Stimulated activated CD8-positive, alpha-beta memory T cell treated with anti-CD3 and anti-CD28 coated beads, Interleukin-15, amount 100 ng/mL, for 24 hours (primary cell): ENCODE results near the gene SATB1.

Source experiments
- DNase-seq: peaks from one replicate; pipeline ENCODE4 v3.0.0-alpha.2; 2020; ENCODE audit warnings: low read depth

Gene SATB1

DNA sequence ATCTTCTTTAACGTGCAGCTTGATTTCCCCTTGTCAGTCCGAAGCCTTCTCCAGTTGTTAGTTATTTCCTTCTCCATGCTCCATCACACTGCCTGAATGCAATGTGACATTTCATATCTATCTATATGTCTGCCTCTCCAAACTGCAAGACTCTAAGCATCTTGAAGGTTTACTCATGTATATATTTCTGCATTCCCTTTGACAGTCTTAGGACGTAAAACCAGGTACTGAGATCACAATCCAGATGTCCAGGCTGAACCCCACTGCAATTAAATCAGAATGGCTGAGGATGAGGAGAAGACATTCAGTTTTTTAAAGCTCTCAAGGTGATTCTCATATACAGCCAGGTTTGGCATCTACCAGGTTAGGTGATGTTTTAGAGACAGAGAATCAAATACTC, 6.1 kb upstream of the SATB1 start:
- DNase-seq = no peak

DNA sequence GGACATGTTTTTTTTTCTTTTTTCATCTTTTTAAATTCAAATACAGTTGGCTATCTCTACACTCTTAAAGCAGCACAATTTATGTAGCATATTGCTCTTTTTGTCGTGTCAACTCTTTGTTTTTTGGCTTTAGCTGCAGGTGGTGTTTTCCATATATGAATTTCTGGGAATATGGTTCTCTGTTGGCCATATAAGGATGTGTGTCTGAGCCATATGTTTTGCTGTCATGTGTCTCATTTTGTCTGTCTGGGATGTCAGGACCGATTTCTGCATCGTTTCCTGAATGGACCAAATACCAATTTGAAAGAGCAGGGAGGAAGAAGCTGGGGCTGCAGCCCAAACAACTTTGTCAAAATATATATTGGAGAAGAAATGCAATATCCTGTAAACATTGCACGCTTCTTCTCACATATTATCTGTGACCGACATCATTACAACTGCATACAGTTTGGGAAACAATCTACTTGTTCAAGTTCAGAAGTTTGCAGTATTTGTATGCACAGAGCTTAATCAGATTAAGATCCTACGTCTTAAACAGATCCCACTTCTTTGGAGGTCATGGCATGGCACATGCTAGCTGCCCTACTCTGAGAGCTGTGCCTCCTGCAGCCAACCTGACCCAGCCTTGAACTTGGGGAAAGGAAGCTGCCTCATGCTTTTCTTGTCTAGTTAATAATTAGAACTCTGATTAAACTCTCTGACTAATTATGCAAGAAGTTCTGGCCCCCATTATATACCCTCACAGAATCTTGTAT, 4.0 kb upstream of the SATB1 start:
- DNase-seq = no peak

DNA sequence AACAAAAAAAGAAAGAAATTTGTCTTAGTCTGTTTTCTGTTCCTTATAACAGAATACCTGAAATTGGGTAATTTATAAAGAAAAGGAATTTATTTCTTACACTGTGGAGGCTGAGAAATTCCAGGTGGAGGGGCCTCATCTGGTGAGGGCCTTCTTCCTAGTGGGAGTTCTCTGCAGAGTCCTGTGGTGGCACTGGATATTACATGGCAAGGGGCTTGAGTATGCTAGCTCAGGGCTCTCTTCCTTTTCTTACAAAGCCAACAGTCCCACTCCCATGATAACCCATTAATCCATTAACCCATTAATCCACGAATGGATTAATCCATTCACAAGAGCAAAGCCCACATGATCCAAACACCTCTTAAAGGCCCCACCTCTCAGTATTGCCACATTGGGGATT, 2.9 kb upstream of the SATB1 start:
- DNase-seq = no peak

DNA sequence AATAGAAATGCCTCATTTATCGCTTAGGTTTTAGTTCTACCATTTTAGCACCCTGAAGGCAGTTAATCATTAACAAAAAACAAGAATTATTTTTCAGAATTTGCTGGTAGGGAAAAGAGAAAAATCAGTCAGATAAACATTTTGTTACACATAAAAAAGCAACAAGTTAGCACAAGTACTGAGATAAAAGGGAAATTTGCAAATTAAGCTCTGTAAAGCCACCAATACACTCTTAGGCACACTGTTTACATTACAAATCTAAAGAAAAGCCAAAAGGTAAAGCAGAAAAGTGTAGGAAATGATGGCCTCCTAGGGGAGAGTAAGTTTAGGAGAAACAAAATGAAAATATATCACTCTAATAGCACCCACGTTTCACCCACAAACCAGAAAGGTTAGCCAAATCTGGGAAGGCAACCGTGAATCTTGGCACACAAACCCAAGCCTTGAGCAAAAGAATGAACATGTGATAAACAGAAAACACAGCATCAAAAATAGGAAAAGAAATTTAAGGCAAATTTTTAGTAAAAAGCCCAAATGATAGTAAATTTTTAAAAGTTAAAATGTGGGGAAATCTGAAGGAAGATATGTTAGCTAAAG, 1.6 kb upstream of the SATB1 start:
- DNase-seq = no peak

DNA sequence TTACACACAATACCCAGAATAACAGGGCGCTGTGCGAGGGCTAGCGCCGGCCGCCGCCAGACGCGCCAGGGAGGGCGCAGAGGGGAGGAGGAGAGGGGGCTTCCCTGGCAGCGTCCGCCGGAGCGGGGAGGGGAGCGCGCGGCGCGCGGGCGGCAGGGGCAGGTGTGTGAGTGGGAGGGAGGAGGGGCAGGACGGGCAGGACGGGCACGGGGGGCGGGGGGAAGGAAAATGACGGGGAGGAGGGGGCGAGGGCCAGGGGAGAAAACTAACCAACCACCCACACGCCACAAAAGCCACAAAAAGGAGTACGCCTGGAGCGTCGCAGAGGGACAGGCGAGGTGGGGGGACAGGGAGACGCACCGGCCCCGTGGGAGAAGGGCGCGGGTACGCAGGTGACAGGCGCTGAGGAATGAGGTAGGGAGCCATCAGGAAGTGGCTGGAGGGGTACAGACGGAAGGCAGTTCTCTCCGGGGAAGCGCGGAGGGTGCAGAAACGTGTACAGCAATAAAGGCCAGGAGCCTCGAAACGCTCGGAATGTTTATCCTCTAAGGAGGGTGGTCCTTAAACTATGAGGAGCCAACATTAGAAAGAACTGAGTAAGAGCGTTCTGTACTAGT, 610 bp upstream of the SATB1 start:
- DNase-seq = no peak

DNA sequence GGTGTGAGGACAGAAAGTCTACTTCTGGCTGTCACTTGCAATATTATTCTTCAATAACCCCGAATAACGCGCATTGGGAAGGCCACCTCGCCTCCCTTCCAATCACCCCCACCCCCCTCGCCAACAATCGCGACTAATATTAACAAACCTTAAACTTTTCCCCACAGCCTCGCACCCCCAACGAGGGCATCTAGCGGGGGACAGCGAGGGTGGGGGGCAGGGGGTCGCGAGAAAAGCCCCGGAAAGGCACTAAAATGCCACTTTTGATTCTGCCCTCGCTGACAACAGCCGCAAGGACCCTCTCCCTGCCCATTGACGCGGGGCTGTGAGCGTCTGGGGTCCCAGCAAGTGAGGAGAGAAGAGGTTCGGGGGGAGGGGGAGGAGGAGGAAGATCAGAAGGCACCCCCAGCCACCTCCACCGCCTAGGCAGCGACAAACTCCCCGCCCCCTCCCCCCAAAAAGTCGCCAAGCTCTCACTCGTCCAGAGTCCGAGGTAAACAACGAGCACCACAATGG, 868 bp downstream of the SATB1 start:
- no peak for DNase-seq

DNA sequence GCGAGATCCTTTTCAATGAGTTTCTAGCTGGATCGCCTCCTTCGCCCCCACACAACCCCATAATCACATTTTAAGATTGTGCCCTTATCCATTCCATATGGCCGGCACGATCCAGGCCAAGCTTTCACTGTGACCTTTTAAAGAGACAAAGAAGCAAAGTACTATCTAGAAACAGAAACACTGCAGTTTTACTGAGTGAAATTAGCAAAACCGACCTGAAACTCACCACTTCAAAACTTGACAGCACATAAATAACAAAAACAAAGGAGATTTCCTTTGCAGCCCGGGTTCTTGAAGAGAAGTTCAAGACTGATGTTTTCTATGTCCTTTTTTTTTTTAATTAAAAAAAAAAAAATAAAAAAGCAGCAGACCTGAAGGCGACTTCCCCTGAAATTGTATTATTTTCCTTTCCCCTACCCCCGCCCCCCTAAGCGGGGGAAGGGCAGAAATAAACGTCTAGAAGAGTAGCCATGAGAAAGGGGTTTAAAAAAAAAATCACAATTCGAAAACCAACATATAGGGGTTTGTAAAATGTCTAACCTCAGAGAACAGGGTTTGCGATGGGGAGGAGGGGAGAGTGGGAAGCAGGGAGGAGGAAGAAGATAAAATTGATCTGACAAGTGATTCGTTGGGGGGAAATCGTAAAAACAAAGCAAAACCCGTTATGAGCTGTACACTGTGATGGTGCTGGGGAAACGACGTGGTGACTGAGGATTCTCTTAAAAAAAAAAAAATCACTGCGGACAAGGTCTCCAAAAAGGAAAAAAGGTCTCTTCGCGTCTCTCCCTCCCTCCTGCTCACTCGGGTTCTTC, 1.5 kb downstream of the SATB1 start:
- DNase-seq = no peak

DNA sequence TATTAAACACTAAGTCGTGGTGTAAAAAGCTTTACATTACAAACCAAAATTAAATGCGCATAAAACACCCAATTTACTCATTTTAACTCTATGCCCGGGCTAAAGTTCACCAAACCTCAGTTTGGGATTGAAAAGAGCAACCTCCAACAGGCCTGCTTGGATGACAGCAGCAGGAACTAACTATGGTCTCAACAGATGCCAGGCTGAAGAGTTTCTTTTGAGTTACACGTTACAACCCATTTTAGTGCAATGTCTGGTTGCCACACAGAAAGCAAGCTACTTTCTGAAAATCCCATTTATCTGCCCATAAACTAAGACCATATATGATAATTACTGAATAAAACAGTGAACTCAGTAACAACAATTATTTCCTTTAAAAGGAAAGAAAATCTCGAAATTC, 2.2 kb downstream of the SATB1 start:
- no peak for DNase-seq

DNA sequence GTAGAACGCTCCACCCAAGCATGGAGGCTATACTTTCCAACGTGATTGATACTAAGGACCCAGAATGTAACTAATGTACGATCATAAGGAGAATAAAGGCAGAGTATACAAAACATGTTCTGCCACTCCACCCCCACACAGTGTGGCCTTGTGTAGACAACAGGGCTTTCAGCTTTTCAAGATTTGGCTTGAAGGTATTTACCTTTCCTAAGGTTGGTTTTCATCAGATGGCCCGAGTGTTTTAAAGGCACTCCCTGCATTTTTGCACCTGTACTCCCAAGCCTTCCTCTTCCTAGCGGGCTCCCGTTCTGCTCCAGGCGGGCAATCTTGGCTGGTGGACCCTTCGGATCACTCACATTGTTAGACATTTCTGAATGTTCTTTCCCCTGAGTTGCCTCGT, 4.6 kb downstream of the SATB1 start:
- DNase-seq = no peak

DNA sequence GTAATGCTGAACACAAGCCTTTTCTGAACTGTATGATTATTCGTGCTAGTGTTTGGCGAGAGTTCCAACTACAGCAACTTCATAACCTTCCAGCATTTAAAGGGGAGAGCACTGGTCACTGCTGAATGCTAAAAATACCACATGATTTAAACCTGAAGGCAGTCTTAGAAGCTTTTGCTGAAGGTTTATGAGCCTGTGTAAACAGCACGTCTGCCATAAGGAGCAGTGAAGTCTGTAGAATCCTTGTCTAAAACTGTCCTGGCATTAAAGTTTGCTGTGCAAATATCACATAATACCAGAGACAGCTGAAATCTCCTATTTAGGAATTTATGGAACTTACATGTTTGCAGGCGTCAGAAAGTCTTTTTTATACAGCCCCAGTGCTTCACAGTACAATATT, 5.9 kb downstream of the SATB1 start:
- no peak for DNase-seq

DNA sequence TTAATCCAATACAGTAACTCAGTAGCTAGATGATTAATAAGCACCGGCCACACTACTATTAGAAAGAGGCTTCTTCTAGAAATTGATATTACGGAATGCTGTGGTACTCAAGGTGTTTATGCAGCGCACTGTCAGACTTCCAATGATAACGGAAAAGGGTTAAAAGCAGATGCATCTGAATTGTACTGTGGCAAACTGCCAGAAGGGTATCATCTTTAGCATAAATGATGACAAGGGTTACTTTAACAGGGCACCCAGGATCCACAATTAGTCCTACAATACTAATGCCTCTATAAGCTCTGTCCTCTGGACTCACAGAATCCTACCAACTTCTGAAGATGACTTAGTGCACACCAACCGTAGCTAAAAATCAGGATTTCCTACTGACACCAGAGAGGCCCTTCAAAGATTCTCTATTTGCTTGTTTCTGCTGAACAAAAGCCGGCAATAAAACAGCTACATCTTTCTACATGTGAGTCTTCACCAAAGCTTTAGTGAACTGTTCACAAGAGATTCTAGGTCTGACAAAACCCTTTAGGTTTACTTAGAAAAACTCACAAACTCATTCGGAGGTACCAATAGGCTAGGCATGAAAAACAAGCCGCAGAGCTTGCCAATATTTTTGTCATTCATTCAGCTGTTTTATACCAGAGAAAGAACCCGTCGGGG, 7.1 kb downstream of the SATB1 start:
- DNase-seq = no peak

DNA sequence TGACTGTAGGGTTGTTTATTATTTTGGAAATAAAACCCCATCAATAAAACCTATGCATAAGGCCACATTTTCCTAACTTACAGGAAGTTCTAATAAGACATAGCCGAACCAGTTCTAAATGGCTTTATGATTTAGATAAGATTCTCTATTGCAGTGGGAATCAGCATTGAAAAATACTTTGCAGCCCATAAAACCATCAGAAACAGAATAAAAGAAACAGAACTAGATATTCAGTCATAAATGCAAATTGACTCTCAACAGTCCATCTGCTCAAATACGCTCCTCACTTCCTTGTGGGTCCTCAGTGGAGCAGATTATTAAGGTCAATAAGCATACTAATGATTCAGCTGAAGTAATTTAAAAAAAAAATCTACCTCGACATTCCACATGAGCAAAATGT, 8.8 kb downstream of the SATB1 start:
- no peak for DNase-seq

DNA sequence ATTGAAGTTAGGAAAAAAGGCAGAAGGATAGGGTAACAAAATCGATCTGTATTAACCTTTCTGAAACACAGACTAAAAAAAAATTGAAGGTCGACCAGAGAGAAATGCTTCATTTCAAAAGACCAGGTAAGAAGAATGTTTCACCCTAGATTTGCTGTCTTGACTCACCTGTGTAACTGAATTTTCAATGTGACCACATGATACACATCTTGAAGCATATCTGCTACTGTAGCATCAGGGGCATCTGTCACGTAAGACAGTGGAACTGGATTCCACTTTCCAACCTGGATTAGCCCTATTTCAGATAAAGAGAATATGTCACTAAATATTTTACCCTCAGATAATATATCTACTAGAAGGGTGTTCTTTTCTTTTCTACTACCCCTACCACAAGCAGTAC, 9.3 kb downstream of the SATB1 start:
- DNase-seq = no peak

DNA sequence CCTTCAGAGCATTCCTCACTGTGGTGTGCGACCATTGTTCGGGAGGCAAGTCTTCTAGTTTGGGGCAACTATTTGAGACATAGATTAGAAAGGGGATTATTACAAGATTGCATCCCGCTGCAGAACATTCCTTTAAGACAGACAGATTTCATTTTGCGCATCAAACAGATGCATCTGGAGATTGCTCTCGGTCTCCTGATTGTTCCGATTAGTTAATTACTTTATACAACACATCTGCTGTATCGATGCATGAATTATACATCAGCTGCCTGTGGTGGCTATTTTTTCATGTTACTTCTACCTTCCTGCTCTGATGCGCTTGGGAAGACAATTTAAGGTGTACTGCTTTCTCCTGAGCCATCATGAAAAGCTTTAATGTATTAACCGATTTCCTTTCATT, 10.0 kb downstream of the SATB1 start:
- DNase-seq = no peak

DNA sequence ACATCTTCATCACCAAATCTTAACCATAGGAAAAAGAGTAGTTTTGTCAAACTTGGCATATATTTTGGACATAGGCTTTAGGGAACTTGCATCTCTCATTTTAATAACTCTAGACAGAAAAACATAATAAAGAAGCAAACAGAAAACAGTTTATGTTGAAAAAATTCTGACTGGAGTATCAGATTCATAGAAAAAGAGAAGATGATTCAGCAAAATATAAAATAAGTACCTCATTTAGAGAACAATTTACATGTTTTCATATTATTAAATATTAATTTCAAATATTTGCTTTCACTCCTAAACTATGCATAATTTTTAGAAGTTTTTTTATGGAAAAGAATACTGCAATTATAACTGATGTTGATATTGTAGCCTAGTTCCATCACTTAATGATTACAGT, 12.5 kb downstream of the SATB1 start:
- DNase-seq = no peak

DNA sequence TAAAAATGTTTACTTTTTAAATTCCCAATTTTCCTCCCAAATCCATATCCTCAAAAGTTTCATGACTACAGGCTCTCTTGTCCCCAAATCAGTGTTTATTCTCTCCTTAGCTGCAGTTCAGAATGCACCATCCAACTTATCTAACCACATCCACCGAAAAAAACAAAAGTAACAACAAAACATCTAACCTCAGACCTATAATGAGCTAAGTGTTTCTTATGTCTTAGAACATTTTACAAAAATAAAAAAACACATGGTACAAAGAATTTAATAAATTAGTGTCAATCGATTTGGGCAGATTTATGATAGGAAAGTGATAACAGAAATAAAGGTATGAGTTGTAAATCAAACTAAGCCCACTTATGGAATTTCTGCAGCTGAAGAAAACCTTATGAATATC, 13.6 kb downstream of the SATB1 start:
- DNase-seq = no peak

DNA sequence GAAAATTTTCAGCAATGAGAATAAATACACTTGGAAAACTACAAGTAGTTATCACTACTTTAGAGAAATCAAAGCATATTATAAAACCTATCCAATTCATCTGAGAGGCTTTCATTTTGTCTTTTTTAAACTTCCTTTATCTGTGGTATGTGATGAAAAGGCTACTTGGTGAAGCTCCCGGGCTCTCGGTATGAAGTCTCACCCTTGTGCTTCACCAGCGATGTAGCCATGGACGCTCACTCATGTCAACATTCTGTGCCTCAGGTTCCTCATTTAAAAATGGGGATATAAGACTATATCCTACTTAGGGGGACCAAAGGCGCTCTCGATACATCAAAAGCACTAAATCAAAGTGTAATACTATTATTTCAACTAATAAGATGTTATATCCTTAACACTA, 14.9 kb downstream of the SATB1 start:
- no peak for DNase-seq

DNA sequence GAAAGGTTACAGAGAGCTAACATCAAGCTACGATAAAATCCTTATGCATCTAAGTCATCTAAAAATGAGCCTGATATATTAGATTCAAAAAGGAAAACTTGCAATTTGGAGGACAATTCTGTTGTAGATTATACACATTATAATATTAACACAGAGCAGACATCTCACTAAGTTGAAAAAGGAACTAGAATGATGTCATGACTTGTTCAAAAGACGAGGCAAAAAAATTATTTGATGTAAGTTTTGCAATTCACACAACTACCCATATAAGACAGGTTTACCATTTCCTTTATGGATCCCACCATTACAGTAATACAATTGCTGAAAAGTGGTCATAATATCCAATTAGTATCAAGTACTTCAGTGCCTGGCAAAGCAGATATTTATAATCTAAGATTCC, 15.9 kb downstream of the SATB1 start:
- DNase-seq = no peak

DNA sequence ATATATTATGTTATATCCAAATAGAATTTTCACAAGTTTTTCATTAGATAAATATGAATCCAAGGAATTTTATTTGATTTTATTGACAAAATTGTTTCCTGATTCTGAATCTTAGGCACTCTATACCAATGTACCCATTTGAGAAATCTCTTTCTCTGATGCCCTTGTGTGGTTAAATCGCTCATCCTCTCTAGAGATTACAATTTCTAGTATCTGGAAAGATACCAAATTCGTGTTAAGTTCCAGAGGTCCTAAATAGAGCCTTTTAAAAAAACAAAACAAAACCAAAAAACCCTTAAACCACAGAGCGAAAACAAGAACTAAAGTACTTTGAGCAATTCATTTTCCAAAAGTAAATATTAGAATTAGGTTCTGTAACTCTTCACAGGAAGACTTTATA, 20.0 kb downstream of the SATB1 start:
- no peak for DNase-seq

DNA sequence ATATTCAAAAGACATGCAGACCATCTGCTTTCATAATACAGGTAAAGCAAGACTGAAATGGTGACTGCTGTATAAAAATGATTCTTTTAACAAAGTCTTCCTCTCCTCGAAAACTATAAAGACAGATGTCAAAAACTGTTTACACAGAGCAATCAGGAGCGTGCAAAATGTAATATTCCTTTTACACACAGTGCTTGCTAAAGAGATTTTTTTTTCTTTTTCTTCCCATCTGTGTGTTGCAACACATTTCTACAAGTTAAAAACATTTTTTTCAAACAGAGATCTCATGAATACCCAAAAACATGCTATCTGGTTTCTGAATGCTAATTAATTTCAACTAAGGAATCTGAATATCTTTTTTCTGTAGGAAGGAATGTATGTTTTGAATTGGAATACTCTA, 22.1 kb downstream of the SATB1 start:
- DNase-seq = no peak

DNA sequence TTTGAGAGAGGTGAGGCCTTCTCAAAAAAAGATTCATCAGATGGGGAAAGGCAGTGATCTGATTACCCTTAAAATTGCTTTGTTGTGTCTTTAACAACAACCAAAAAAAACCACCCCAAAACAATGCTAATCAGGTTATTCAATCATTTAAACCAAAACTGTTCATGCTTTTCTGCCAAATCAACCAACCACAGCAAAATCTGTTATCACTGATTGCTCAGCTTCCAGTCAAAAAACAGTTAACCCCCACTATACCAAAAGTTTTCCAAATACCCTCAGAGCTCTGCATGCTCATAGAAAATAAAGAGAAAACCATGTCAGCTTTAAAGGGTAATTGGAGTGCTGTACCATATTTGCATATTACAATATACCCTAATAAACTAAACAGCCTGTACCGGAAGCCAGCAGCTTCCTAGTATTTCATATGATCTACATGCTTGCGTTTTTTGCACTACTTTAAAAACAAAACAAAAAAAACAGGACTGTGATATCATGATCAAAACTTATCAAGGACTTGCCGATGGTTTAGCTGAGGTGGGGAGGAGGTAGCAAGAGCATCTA, 22.8 kb downstream of the SATB1 start:
- no peak for DNase-seq
